NCI-H187 (cell line): ENCODE data around the gene SH2B3.

Experiments used
- DNase-seq, 2 experiments: peaks; one replicate each; lab custom pipeline; 2025; lab: John Stamatoyannopoulos, UW

SH2B3 gene

GRCh38 chr12:111428081-111428727 is 22.5 kb downstream of the SH2B3 start:
- DNase-seq: no peak

- DNase-seq: no peak
Observed at GRCh38 chr12:111428728-111429175, 23.0 kb downstream of the SH2B3 start.

GRCh38 chr12:111429828-111430432 is 24.2 kb downstream of the SH2B3 start:
- no peak for DNase-seq

GRCh38 chr12:111430433-111431353 is 25.0 kb downstream of the SH2B3 start:
- DNase-seq: no peak

GRCh38 chr12:111431772-111432171 is 26.0 kb downstream of the SH2B3 start:
- DNase-seq: no peak

- DNase-seq: no peak
Observed at GRCh38 chr12:111434049-111434448, 28.3 kb downstream of the SH2B3 start.

GRCh38 chr12:111434680-111435338 is 29.1 kb downstream of the SH2B3 start:
- no peak for DNase-seq

GRCh38 chr12:111435661-111436201 is 30.0 kb downstream of the SH2B3 start:
- DNase-seq: no peak

GRCh38 chr12:111436266-111436665 is 30.5 kb downstream of the SH2B3 start:
- DNase-seq: no peak

GRCh38 chr12:111436811-111437210 is 31.1 kb downstream of the SH2B3 start:
- DNase-seq: no peak

- no peak for DNase-seq
Observed at GRCh38 chr12:111437816-111438454, 32.2 kb downstream of the SH2B3 start.

GRCh38 chr12:111438481-111438880 is 32.8 kb downstream of the SH2B3 start:
- DNase-seq: no peak

GRCh38 chr12:111439657-111440151 is 34.0 kb downstream of the SH2B3 start:
- no peak for DNase-seq

GRCh38 chr12:111440152-111440551 is 34.4 kb downstream of the SH2B3 start:
- no peak for DNase-seq

- no peak for DNase-seq
Observed at GRCh38 chr12:111440631-111441030, 34.9 kb downstream of the SH2B3 start.

- DNase-seq: no peak
Observed at GRCh38 chr12:111441107-111441928, 35.6 kb downstream of the SH2B3 start.

GRCh38 chr12:111442301-111443045 is 36.8 kb downstream of the SH2B3 start:
- DNase-seq: no peak

GRCh38 chr12:111443086-111443485 is 37.4 kb downstream of the SH2B3 start:
- DNase-seq: no peak

GRCh38 chr12:111443586-111443985 is 37.9 kb downstream of the SH2B3 start:
- DNase-seq: no peak
